OCI-LY3 (cell line): ENCODE results near the gene TUBGCP2.
"Not testable (repeated sequence)": the region's sequence is repeated elsewhere in the genome, so short reads cannot be mapped to it uniquely, and the experiment has no call there.

Source experiments
- H2AFZ ChIP-seq: fragments of 200-600, 300-600 bp; shearing (Covaris generic); 2 replicates; pipeline ENCODE4 v1.6.0; 2014; ENCODE audit warnings: antibody characterized with exemption, low read depth, low read length
- H3K27ac ChIP-seq: fragments of 200-600, 300-600 bp; sonication (generic); 2 replicates; pipeline ENCODE4 v1.5.1; 2014; ENCODE audit warnings: mild to moderate bottlenecking, low read length, moderate library complexity, mixed read lengths
- H3K27me3 ChIP-seq: fragments of 200-600, 300-600 bp; sonication (generic); 2 replicates; pipeline ENCODE4 v1.6.1; 2014; ENCODE audit warnings: low read depth, low read length, mixed read lengths
- H3K36me3 ChIP-seq: fragments of 200-600, 300-600 bp; sonication (generic); replicated peaks from 2 replicates; pipeline ENCODE3; 2014; ENCODE audit warnings: low read depth, low read length, mixed read lengths
- H3K4me1 ChIP-seq: fragments of 300-600, 200-600 bp; sonication (generic); 2 replicates; pipeline ENCODE4 v1.6.1; 2014; ENCODE audit warnings: low read length, mixed read lengths
- H3K4me2 ChIP-seq: fragments of 200-600, 300-600 bp; sonication (generic); 2 replicates; pipeline ENCODE4 v1.6.1; 2014; ENCODE audit warnings: low read length, mixed read lengths
- H3K4me3 ChIP-seq: fragments of 300-600, 200-600 bp; sonication (generic); 2 replicates; pipeline ENCODE4 v1.5.1; 2014; ENCODE audit warnings: antibody characterized with exemption, mild to moderate bottlenecking, low read length, moderate library complexity
- H3K79me2 ChIP-seq: fragments of 300-600, 200-600 bp; shearing (Covaris generic); 2 replicates; pipeline ENCODE4 v1.6.1; 2014; ENCODE audit warnings: mild to moderate bottlenecking, low read length, mixed read lengths
- H3K9ac ChIP-seq: fragments of 300-600, 200-600 bp; shearing (Covaris generic); 2 replicates; pipeline ENCODE4 v1.6.0; 2014; ENCODE audit warnings: mild to moderate bottlenecking, low read length, moderate library complexity
- H3K9me3 ChIP-seq: fragments of 200-600, 300-600 bp; shearing (Covaris generic); 2 replicates; pipeline ENCODE4 v1.6.1; 2014; ENCODE audit warnings: low read length, mixed read lengths; ENCODE audit not compliant: insufficient read depth
- H4K20me1 ChIP-seq: fragments of 200-600, 300-600 bp; sonication (generic); 2 replicates; pipeline ENCODE4 v1.6.1; 2016; ENCODE audit warnings: low read length, mixed read lengths; ENCODE audit not compliant: insufficient read depth
- EZH2phosphoT487 ChIP-seq: fragments of 200-600 bp; shearing (Covaris generic); IDR thresholded peaks from 2 replicates; pipeline ENCODE4 v1.6.1; 2018; ENCODE audit warnings: antibody characterized with exemption, mixed run types, low read depth
- TF ChIP-seq, protein P1 (sequence below): fragments of 200-600, 300-600 bp; sonication (generic); IDR thresholded peaks from 2 replicates; pipeline ENCODE4 v1.5.1; 2014; ENCODE audit warnings: antibody characterized with exemption, low read length, low read depth

TUBGCP2 gene

DNA sequence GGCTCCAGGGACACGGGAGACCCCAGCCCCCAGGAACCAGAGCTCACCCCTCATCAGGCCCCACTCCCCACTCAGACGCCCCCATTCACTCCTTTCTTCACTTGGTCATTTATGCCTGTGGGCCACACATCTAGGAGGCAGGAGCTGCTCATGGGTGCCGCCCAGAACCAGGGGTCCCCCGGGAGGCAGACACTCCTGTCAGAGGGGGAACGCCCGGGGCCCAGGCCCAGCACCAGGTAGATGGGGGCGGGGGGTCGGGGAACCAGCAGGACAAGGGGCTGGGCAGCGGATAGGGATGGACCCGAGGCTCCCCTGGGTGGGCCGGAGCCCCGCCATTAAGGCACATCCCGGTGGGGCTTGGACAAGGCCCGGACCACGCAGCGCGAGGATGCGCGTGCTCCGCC is 16.2 kb upstream of the TUBGCP2 start:
- Histone ChIP-seq H3K4me3 (no peak overlapping the region), H3K27ac (no peak overlapping the region), H3K4me2 (peak overlapping the region; percentile 22; the same call in 1 of the 2 replicates), H2AFZ (no peak overlapping the region), H3K4me1 (no peaks in the 10 kb centered on the region), H3K9ac (no peak overlapping the region), H3K79me2 (no peaks in the 10 kb centered on the region), H3K27me3 (peaks cover 3% of the 10 kb centered on the region; the same call in 1 of the 2 replicates), H3K36me3 (no peaks in the 10 kb centered on the region), H3K9me3 (no peaks in the 10 kb centered on the region), H4K20me1 (no peaks in the 10 kb centered on the region)
- TF ChIP-seq EZH2phosphoT487 = no peak
- TF ChIP-seq, protein P1, sequence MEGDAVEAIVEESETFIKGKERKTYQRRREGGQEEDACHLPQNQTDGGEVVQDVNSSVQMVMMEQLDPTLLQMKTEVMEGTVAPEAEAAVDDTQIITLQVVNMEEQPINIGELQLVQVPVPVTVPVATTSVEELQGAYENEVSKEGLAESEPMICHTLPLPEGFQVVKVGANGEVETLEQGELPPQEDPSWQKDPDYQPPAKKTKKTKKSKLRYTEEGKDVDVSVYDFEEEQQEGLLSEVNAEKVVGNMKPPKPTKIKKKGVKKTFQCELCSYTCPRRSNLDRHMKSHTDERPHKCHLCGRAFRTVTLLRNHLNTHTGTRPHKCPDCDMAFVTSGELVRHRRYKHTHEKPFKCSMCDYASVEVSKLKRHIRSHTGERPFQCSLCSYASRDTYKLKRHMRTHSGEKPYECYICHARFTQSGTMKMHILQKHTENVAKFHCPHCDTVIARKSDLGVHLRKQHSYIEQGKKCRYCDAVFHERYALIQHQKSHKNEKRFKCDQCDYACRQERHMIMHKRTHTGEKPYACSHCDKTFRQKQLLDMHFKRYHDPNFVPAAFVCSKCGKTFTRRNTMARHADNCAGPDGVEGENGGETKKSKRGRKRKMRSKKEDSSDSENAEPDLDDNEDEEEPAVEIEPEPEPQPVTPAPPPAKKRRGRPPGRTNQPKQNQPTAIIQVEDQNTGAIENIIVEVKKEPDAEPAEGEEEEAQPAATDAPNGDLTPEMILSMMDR = no peak

DNA sequence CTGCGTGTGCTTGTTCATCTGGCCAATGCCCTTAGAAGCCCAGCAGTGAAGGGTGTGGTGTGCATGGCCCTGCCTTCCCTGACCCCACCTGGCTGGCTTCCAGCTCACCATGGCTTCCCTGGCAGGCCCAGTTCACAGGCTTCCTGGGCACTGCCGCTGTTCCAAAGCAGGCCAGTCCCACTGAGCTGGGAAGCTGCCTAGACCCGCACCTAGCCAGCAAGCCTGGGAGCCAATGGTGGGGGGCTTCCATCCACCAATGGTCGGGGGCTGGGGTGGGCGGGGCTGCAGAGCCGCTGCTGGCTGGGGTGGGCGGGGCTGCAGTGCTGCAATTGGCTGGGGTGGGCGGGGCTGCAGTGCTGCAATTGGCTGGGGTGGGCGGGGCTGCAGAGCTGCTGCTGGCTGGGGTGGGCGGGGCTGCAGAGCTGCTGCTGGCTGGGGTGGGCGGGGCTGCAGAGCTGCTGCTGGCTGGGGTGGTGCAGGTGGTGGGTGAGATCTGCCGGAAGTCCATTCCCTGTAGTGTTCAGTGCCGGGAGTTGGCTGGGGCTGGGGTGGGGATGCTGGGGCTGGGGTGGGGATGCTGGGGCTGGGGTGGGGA is 15.6 kb upstream of the TUBGCP2 start:
- no peak overlapping the region for H3K4me3 ChIP-seq
- no peaks in the 10 kb centered on the region for H3K36me3 ChIP-seq
- TF ChIP-seq EZH2phosphoT487 = no peak
- TF ChIP-seq, protein P1 = no peak
- no peak overlapping the region for H3K4me2 ChIP-seq
- H3K9me3 ChIP-seq = no peaks in the 10 kb centered on the region
- no peak overlapping the region for H2AFZ ChIP-seq
- H3K4me1 ChIP-seq = no peaks in the 10 kb centered on the region
- H3K27ac ChIP-seq = no peak overlapping the region
- H3K79me2 ChIP-seq = no peaks in the 10 kb centered on the region
- H4K20me1 ChIP-seq = no peaks in the 10 kb centered on the region
- no peaks in the 10 kb centered on the region for H3K27me3 ChIP-seq
- H3K9ac ChIP-seq = no peak overlapping the region

DNA sequence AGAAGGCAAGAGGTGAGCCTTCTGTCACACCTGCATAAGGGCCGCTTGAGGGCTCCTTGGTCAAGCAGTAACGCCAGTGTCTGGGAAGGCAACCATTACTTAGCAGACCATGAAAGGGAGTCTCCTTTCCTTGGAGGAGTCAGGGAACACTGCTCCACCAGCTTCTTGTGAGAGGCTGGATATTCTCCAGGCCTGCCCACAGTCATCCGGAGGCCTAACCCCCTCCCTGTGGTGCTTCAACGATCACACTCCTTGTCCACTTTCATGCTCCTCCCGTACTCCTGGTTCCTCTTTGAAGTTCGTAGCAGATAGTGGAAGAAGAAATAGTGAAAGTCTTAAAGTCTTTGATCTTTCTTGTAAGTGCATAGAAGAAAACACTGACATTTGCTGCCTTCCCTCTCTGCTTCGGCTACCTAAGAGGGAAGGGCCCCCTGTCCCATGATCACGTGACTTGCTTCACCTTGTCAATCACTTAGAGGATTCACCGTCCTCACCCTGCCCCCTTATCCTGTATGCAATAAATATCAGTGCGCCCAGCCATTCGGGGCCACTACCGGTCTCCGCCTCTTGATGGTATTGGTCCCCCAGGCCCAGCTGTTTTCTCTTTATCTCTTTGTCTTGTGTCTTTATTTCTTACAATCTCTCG is 13.5 kb upstream of the TUBGCP2 start:
- not testable (repeated sequence) for H3K27ac ChIP-seq, H3K4me2 ChIP-seq, H3K36me3 ChIP-seq, H3K9ac ChIP-seq, H2AFZ ChIP-seq, H3K79me2 ChIP-seq, H3K27me3 ChIP-seq, H4K20me1 ChIP-seq, H3K9me3 ChIP-seq, H3K4me1 ChIP-seq, H3K4me3 ChIP-seq

DNA sequence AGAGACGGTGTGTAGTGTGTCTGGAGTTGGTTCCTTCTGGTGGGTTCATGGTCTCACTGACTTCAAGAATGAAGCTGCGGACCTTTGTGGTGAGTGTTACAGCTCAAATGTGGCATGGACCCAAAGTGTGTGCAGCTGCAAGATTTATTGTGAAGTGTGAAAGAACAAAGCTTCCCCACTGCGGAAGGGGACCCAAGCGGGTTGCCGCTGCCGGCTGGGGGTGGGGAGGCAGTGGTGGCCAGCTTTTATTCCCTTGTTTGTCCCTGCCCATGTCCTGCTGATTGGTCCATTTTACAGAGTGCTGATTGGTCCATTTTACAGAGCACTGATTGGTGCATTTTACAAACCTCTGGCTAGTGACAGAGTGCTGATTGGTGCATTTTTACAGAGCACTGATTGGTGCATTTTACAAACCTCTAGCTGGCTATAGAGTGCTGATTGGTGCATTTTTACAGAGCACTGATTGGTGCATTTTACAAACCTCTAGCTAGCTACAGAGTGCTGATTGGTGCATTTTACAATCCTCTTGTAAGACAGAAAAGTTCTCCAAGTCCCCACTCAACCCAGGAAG is 12.3 kb upstream of the TUBGCP2 start:
- H3K4me1 ChIP-seq, H3K9me3 ChIP-seq, H3K4me2 ChIP-seq, H3K36me3 ChIP-seq, H3K27me3 ChIP-seq, H3K9ac ChIP-seq, H3K4me3 ChIP-seq, H4K20me1 ChIP-seq, H3K79me2 ChIP-seq, H3K27ac ChIP-seq, H2AFZ ChIP-seq: not testable (repeated sequence)

DNA sequence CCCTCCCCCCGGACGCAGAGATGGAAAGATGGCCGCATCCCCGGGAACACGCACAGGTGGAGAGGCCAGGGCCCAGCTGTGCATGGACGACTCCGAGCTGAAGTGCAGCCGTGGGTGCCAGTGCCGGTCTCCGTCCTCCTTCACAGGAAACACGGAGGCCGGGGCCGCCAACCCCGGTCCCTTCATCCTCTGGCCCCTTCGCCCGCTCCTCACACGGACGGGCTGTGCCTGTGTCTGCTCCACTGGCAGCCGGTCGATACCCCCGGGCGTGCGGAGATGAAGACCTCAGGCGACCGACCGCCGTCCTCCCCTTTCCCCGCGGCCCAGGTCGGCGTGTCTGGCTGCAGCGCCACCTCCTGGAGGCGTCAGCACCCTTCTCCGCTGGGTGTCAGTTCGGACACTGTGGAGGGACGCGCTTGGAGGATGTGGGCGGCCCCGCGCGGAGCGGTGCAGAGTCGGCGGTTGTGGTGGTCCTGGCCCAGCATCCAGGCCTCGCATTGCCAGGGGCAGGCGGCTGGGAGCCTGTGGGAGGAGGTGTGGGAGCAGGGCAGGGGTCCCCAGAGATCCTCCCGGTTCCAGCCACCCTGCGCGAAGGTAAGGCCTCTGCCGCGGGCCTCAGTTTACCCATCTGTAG is 9.9 kb upstream of the TUBGCP2 start:
- Histone ChIP-seq H3K36me3 (no peaks in the 10 kb centered on the region), H2AFZ (peak overlapping the region; percentile 83; the same call in 1 of the 2 replicates), H3K27me3 (no peaks in the 10 kb centered on the region), H3K4me2 (peak overlapping the region; percentile 72), H3K79me2 (no peaks in the 10 kb centered on the region), H3K9ac (0 out of 2 replicates have a peak overlapping the region, but pooled peaks have one; percentile 27), H3K4me1 (no peaks in the 10 kb centered on the region), H3K9me3 (no peaks in the 10 kb centered on the region), H4K20me1 (no peaks in the 10 kb centered on the region), H3K4me3 (peak overlapping the region; percentile 76), H3K27ac (no peak overlapping the region)
- TF ChIP-seq, protein P1 = peak; percentile 51
- no peak for TF ChIP-seq EZH2phosphoT487
